ENCODE measurements around the gene CALR.

DNA sequence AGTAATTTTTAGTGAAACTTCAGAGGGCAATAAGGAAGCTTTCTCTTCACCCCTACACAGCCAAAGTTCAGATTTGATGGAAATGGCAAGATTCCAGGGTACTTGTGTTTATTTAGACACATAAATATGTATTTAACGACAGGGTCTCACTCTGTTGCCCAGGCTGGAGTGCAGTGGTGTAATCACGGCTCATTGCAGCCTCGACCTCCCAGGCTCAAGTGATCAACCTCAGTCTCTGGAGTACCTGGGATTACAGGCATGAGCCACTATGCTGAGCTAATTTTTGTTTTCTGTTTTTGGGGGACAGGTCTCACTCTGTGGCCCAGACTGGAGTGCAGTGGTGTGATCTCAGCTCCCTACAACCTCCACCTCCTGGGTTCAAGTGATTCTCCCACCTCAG is 17.4 kb upstream of the CALR start:
- no peak for TF ChIP-seq EZH2 (IDR thresholded peaks at IDR 0.05; ENCODE audit: low read depth)
- TF ChIP-seq, protein P1, sequence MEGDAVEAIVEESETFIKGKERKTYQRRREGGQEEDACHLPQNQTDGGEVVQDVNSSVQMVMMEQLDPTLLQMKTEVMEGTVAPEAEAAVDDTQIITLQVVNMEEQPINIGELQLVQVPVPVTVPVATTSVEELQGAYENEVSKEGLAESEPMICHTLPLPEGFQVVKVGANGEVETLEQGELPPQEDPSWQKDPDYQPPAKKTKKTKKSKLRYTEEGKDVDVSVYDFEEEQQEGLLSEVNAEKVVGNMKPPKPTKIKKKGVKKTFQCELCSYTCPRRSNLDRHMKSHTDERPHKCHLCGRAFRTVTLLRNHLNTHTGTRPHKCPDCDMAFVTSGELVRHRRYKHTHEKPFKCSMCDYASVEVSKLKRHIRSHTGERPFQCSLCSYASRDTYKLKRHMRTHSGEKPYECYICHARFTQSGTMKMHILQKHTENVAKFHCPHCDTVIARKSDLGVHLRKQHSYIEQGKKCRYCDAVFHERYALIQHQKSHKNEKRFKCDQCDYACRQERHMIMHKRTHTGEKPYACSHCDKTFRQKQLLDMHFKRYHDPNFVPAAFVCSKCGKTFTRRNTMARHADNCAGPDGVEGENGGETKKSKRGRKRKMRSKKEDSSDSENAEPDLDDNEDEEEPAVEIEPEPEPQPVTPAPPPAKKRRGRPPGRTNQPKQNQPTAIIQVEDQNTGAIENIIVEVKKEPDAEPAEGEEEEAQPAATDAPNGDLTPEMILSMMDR (conservative IDR thresholded peaks at IDR 0.05): no peak

Data from PC-9 (cell line).